ENCODE data around the gene KAZN. TPM values are rescaled to one million over a fixed set of nuclear protein-coding genes. Genes with fewer than 3 reads are reported as not detected.

KAZN gene
- polyA plus RNA-seq, 1 experiment = 5.5 TPM

- no peak for DNase-seq (ENCODE audit: low read depth)
- Histone ChIP-seq H3K27me3 (ENCODE audit: control insufficient read depth, insufficient read depth, low read length) (no peaks in the 10 kb centered on the region), H3K4me3 (ENCODE audit: low read depth, low read length) (no peak overlapping the region), H3K36me3 (ENCODE audit: control insufficient read depth, insufficient read depth, low read length) (no peaks in the 10 kb centered on the region)
- ChIA-PET CTCF (no interaction called here), POLR2A (interaction anchor here (0.6 kb wide), 1 partner anchor 13 kb away, joined by 3 read pairs; no protein-coding TSS in a partner anchor)
- TF ChIP-seq CTCF (IDR thresholded peaks at IDR 0.05; ENCODE audit: insufficient read depth, low read depth, low read length) = no peak
Measured at GRCh38 chr1:14712136-14712535, 113.7 kb downstream of the KAZN start.

- no peak overlapping the region for H3K4me3 ChIP-seq (ENCODE audit: low read depth, low read length)
- no peaks in the 10 kb centered on the region for H3K27me3 ChIP-seq (ENCODE audit: control insufficient read depth, insufficient read depth, low read length)
- POLR2A ChIA-PET = no interaction called here
- CTCF ChIA-PET = no interaction called here
- no peak for DNase-seq (ENCODE audit: low read depth)
- H3K36me3 ChIP-seq (ENCODE audit: control insufficient read depth, insufficient read depth, low read length) = no peaks in the 10 kb centered on the region
- no peak for TF ChIP-seq CTCF (IDR thresholded peaks at IDR 0.05; ENCODE audit: insufficient read depth, low read depth, low read length)
Measured at GRCh38 chr1:14713077-14713476, 114.6 kb downstream of the KAZN start.

GRCh38 chr1:14715266-14715665 is 116.8 kb downstream of the KAZN start:
- H3K36me3 ChIP-seq (ENCODE audit: control insufficient read depth, insufficient read depth, low read length) = no peaks in the 10 kb centered on the region
- no peak overlapping the region for H3K4me3 ChIP-seq (ENCODE audit: low read depth, low read length)
- ChIA-PET POLR2A (no interaction called here), CTCF (no interaction called here)
- no peak for TF ChIP-seq CTCF (IDR thresholded peaks at IDR 0.05; ENCODE audit: insufficient read depth, low read depth, low read length)
- H3K27me3 ChIP-seq (ENCODE audit: control insufficient read depth, insufficient read depth, low read length) = no peaks in the 10 kb centered on the region
- no peak for DNase-seq (ENCODE audit: low read depth)

- no peak for TF ChIP-seq CTCF (IDR thresholded peaks at IDR 0.05; ENCODE audit: insufficient read depth, low read depth, low read length)
- Histone ChIP-seq H3K4me3 (ENCODE audit: low read depth, low read length) (no peak overlapping the region), H3K27me3 (ENCODE audit: control insufficient read depth, insufficient read depth, low read length) (no peaks in the 10 kb centered on the region), H3K36me3 (ENCODE audit: control insufficient read depth, insufficient read depth, low read length) (no peaks in the 10 kb centered on the region)
- POLR2A ChIA-PET = no interaction called here
- DNase-seq (ENCODE audit: low read depth) = no peak
- CTCF ChIA-PET = no interaction called here
Measured at GRCh38 chr1:14715802-14716201, 117.3 kb downstream of the KAZN start.

- DNase-seq (ENCODE audit: low read depth) = no peak
- Histone ChIP-seq H3K36me3 (ENCODE audit: control insufficient read depth, insufficient read depth, low read length) (no peaks in the 10 kb centered on the region), H3K27me3 (ENCODE audit: control insufficient read depth, insufficient read depth, low read length) (no peaks in the 10 kb centered on the region), H3K4me3 (ENCODE audit: low read depth, low read length) (no peak overlapping the region)
- ChIA-PET POLR2A (no interaction called here), CTCF (no interaction called here)
- no peak for TF ChIP-seq CTCF (IDR thresholded peaks at IDR 0.05; ENCODE audit: insufficient read depth, low read depth, low read length)
Measured at GRCh38 chr1:14716474-14716873, 118.0 kb downstream of the KAZN start.

All from BJ (cell line).